Activated CD4-positive, alpha-beta T cell treated with anti-CD3 and anti-CD28 coated beads, Interleukin-2, amount 50 U/mL, for 48 hours (primary cell): Measurements from ENCODE around the gene CAPRIN2.

Experiments
- DNase-seq, 2 experiments: peaks; one replicate each; pipeline ENCODE4 v3.0.0-alpha.2; 2020

CAPRIN2 gene

GRCh38 chr12:30696486-30696885, 58.3 kb downstream of the CAPRIN2 start:
- no peak for DNase-seq

GRCh38 chr12:30696103-30696408, 58.7 kb downstream of the CAPRIN2 start:
- DNase-seq: no peak

GRCh38 chr12:30695199-30696102, 59.3 kb downstream of the CAPRIN2 start, which contains the start of gene IPO8:
IPO8 (minus strand) TSS chr12:30695869; CDS start chr12:30695647, 222 bp downstream.
- DNase-seq: peak; percentile 86 to 90

GRCh38 chr12:30694412-30695198, 60.1 kb downstream of the CAPRIN2 start:
- peak; percentile 20 to 26 for DNase-seq

- no peak for DNase-seq
Observed at GRCh38 chr12:30692470-30692869, 62.3 kb downstream of the CAPRIN2 start.

GRCh38 chr12:30691122-30691879, 63.5 kb downstream of the CAPRIN2 start:
- DNase-seq: no peak

GRCh38 chr12:30687265-30687986, 67.3 kb downstream of the CAPRIN2 start:
- DNase-seq: no peak

- DNase-seq: no peak
Observed at GRCh38 chr12:30679241-30679640, 75.5 kb downstream of the CAPRIN2 start.

GRCh38 chr12:30678221-30678620, 76.5 kb downstream of the CAPRIN2 start:
- no peak for DNase-seq

GRCh38 chr12:30661210-30661609, 93.5 kb downstream of the CAPRIN2 start:
- no peak for DNase-seq
